Epithelial cell of esophagus (primary cell): ENCODE data around the gene NRSN2.

Source experiments
- DNase-seq: peaks from one replicate; pipeline ENCODE4 v3.0.0; 2010; ENCODE audit warnings: low read depth
- H3K4me3 ChIP-seq: 2 replicates; pipeline ENCODE4 v1.5.1; 2011; ENCODE audit warnings: mild to moderate bottlenecking, low read length, control low read depth
- CTCF ChIP-seq: IDR thresholded peaks from 2 replicates; pipeline ENCODE4 v1.5.1; 2011; ENCODE audit warnings: low read depth, mild to moderate bottlenecking, low read length, control low read depth, inconsistent platforms; ENCODE audit not compliant: insufficient read depth; ENCODE audit errors: missing control alignments

NRSN2 gene

GRCh38 chr20:312866-313265, 34.0 kb upstream of the NRSN2 start:
- TF ChIP-seq CTCF, result no peak
- H3K4me3 ChIP-seq, result no peak overlapping the region
- no peak for DNase-seq

- no peak for DNase-seq
- no peak overlapping the region for H3K4me3 ChIP-seq
- no peak for TF ChIP-seq CTCF
Measured at GRCh38 chr20:313402-313801, 33.5 kb upstream of the NRSN2 start.

GRCh38 chr20:313948-314347, 33.0 kb upstream of the NRSN2 start:
- no peak overlapping the region for H3K4me3 ChIP-seq
- DNase-seq, result peak; percentile 83
- no peak for TF ChIP-seq CTCF

- no peak overlapping the region for H3K4me3 ChIP-seq
- no peak for TF ChIP-seq CTCF
- DNase-seq, result no peak
Measured at GRCh38 chr20:316316-317068, 30.4 kb upstream of the NRSN2 start.

GRCh38 chr20:324177-325044, 22.5 kb upstream of the NRSN2 start:
- TF ChIP-seq CTCF, result peak; percentile 22
- peak overlapping the region; percentile 64 for H3K4me3 ChIP-seq
- peak; percentile 90 for DNase-seq

GRCh38 chr20:325045-325888, 21.6 kb upstream of the NRSN2 start, which contains the start of gene SOX12:
TSS of gene SOX12 (plus strand) at chr20:325552. CDS start at chr20:325925, 373 bp downstream.
- peak; percentile 95 for DNase-seq
- H3K4me3 ChIP-seq, result peak within 1 kb of the TSS; percentile 67
- TF ChIP-seq CTCF, result no peak
